GM19238 (cell line): ENCODE results near the gene OGFOD2.
A peak's percentile ranks its signal among the peaks of the same experiment; 100 is the strongest.

Experiments
- DNase-seq: peaks from one replicate; pipeline ENCODE4 v3.0.0; 2011; ENCODE audit warnings: low spot score; ENCODE audit not compliant: insufficient read length

Gene OGFOD2

DNA sequence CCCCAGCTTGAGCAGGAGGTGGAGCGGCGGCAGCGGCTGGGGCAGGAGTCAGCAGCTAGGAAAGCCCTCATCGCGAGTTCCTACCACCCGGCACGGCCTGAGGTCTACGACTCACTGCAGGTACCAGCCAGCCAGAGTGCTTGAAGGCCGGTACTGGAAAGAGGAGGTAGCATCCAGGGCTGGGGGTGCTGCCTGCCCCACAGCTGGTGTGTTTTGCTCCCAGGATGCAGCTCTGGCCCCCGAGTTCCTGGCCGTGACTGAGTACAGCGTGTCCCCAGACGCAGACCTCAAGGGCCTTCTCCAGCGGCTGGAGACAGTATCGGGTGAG is 1.6 kb downstream of the OGFOD2 start:
- no peak for DNase-seq

DNA sequence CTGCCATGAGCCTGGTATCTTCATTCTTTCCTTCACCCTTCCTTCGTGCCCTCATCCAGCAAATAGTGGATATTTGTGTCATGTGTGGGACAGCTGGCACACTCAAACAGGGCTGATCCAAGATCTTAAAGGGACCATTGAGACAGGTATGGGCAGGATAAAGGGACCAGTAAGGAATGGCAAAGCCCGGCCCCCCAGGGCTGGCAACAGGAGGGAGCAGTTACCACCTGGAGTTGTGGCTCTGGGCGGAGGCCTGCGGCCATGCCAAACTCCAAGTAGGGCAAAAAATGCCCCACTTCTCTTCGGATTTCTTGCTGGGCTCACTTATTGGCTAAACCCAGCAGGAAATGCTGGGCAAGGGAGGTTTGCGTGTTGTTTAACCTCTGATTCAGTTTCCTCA is 2.1 kb downstream of the OGFOD2 start:
- no peak for DNase-seq

DNA sequence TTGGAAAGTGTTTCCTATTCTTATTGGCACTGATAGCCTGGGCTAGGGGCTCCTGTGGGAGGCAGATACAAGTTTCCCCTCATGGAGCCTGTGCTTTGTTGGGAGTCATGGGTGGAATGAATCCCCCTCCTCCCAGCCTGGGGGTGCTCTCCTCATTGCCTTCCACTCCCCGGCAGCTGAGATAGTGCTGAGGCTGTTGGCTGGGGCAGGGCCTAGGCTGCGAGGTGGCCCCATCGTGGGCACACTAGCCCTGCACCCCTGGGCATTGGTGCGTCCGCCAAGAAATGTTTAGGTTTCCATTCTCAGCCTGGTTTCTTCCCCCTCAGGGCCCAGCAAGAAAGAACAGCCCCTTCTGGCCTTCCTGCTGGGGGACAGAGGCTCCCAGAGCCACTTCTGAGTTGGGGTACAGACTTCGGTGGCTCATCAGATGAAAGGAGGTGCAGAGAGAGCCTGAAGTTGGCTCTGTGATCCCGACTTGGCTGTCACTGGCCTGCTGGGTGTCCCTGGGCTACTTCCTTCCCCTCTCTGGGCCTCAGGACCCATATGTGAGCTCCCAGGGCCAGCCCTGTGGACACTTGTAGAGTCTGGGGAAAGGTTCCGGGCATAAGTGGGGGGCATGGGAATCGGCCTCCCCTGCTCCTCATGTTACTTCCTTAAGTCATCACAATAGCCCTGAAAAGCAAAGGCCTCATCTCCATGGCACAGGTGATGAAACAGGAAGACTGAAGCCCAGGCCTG is 2.8 kb downstream of the OGFOD2 start:
- no peak for DNase-seq

DNA sequence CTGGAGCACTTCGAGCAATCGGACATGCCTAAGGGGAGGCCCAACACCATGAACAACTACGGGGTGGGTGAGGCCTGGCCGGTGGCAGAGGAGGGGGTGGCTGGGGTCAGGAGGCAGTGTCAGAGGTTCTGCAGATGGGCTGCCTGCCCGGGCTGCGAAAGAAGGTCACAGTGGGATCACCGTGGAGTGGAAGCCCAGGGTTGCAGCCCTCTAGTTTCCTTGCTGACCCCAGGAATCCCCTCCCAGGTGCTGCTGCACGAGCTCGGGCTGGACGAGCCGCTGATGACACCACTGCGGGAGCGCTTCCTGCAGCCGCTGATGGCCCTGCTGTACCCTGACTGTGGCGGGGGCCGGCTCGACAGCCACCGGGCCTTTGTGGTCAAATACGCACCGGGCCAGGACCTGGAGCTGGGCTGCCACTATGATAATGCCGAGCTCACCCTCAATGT is 3.5 kb downstream of the OGFOD2 start:
- DNase-seq = no peak

DNA sequence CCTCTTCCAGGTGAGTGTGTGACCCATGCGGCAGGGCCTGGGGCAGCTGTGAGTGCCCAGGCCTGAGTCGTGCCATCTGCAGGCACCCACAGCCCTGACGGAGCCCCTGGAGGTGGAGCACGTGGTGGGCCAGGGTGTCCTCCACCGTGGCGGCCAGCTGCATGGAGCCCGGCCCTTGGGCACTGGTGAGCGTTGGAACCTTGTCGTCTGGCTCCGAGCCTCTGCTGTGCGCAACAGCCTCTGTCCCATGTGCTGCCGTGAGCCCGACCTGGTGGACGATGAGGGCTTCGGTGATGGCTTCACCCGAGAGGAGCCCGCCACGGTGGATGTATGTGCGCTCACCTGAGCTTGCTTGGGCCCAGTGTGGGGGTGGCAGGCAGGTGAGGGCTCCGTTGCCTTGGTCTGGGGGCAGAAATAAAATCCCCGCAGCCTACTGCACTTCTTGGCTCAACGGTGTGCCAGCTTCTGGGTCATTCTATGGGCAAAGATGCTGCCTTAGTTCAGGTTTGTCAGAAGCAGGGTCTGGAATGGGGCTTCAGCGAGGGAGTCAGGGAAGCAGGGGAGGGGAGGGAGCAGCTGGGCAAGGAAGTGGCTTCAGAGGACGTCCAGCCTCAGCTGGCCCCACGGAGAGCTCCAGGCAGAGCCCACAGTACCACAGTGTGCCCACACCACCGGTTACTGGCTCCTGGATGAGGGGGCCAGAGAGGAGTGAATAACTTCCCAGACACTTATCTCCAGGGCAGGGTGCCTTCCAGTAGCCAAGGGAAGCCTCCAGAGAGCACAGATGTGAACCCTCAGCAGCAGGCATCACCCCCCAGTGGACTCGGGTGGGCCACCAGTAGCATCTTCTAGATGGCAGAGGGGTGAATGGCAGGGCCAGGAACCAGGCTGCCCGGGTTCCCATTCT is 4.2 kb downstream of the OGFOD2 start:
- no peak for DNase-seq

DNA sequence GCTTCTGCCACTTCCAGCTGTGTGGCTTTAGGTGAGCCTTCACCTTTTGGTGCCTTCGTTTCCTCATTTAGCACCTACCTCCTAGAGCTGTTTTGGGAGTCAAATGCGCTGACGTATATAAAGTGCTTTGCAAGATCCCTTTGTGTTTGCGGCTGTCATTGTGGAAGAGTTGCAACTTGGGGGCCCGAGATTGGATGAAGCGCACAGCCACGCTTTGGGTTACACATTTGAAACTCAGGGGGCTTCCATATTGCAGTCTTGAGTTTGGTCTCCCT is 4.8 kb downstream of the OGFOD2 start:
- DNase-seq = no peak

DNA sequence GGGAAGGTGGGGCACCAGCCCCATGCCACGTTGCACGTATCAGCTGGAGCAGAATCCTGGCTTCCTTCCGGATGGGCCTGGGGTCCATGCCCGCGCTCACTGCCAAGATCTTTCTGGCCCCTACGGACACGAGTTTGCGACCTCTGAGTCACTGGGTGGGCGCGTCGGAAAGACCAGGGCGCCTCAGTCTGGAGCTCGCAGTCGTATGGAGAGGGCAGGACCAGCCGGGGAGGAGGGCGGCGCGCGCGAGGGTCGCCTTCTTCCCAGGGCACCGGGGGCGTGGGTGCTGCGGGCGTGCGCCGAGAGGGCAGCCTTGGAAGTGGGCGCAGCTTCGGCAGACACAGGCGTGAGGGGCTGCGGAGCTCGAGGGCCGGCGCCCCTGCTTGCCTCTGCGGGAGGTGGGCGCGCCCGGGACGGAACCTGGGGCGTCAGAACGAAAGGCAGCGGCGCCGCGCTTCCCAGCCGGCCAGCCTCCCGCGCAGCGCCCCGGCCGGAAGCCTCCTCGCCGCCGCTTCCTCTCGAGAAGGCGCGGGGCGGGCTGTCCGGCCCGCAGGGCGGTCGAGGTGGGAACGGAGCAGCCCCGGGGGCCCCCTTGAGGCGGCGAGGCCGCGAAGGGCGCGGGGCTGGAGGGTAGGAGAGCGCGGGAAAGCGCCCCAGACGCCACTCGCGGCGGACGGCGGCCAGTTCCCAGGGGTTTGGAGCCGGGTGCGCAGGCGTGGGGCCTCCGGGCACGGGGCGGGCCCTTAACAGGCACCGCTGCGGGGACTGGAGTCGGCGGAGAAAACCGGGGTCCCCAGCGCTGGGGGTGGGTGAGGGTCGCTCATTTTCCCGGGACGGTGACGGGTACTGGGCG is 5.4 kb downstream of the OGFOD2 start, which contains the start of gene ARL6IP4:
Gene ARL6IP4, plus strand, starts transcription at position 499 of the 853 bp plus-strand sequence. CDS start 459 bp downstream, outside the sequence.
- peak; percentile 91 for DNase-seq

DNA sequence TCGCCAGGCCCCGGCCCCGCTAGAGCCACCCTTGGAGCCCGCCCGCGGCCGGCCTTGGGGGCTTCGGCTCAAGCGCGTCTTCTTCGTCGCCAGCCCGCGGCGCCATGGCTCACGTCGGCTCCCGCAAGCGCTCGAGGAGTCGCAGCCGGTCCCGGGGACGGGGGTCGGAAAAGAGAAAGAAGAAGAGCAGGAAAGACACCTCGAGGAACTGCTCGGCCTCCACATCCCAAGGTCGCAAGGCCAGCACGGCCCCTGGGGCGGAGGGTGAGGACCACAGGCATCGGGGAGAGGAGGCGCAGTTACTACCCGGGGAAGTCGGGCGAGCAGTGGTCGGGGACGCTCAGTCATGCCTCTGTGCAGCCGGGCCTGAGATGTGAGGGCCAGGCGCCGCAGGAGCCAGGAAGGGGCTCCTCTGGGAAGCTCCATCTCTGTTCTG is 6.0 kb downstream of the OGFOD2 start:
- no peak for DNase-seq

DNA sequence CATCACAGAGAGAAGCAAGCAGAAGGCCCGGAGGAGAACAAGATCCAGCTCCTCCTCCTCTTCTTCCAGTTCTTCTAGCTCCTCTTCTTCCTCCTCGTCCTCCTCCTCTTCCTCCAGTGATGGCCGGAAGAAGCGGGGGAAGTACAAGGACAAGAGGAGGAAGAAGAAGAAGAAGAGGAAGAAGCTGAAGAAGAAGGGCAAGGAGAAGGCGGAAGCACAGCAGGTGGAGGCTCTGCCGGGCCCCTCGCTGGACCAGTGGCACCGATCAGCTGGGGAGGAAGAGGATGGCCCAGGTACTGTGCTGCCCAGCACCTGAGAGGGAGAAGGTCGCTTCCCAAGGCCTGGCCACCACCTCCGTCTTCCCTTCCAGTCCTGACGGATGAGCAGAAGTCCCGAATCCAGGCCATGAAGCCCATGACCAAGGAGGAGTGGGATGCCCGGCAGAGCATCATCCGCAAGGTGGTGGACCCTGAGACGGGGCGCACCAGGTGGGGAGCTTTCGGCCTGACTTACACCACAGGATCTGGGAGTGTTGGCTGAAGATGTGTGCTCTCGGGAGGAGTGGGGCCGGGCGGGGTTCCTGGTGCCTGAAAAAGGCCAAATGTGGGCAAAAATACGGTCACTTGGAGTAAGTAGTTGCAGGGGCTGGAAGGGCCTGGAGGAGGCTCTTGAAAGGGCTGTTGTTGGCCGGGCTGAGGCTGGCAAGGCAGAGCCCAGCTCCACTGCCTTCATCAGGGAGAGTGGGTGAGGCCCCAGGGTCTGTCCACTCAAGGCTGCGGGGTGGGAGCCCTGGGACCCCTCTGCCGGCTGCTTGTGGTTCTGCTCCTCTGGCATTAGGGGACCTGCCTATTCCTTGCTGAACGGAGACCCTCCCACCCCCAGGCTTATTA is 6.8 kb downstream of the OGFOD2 start:
- no peak for DNase-seq

DNA sequence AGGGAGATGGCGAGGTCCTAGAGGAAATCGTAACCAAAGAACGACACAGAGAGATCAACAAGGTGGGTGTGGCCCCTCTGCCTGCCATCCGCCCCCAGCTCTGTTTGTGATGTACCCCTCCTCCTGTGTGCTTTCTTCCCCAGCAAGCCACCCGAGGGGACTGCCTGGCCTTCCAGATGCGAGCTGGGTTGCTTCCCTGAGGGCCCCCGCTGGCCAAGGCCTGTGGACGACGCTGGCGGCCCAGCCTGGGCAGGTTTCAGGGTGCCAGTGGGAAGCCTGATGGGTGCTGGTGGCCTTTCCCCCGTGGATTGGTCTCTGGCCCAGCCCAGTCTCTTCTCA is 7.4 kb downstream of the OGFOD2 start:
- no peak for DNase-seq

DNA sequence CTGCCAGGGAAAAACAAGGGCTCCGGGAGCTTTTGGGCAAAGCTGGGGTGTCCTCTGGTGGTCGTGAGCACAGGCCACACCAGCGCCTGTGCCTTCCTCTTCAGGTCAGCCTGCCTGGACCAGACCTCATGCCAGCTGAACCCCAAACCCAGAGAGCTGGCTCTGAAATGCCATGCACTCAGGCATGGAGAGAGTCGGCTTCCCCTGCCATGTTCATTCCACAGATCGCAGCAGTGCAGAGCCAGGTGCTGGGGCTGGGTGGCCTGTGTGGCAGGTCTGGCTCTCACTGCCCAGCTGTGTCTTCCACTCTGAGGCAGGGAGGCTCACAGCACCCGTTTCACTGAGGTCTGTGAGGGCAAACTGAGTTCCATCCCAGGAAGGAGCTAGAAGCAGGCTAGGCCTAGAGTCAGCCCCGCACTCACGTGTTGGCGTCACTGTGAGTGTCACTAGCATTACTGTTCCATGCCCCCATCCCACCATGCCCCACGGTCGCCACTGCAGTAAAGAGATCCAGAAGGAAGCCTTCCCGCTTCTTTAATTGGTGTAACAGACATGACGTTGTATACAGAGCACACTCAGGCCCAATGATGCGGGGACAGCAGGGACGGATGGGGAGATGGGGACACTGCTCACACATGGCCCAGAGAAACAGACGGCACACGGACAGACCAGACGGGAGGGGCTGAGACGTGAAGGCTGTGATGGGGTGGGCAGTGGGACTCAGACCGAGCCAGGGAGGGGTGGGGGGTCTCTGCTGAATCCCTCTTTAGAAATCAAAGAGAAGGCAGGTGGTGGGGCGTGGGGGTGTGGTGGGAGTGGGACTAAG is 8.1 kb downstream of the OGFOD2 start:
- DNase-seq = no peak

DNA sequence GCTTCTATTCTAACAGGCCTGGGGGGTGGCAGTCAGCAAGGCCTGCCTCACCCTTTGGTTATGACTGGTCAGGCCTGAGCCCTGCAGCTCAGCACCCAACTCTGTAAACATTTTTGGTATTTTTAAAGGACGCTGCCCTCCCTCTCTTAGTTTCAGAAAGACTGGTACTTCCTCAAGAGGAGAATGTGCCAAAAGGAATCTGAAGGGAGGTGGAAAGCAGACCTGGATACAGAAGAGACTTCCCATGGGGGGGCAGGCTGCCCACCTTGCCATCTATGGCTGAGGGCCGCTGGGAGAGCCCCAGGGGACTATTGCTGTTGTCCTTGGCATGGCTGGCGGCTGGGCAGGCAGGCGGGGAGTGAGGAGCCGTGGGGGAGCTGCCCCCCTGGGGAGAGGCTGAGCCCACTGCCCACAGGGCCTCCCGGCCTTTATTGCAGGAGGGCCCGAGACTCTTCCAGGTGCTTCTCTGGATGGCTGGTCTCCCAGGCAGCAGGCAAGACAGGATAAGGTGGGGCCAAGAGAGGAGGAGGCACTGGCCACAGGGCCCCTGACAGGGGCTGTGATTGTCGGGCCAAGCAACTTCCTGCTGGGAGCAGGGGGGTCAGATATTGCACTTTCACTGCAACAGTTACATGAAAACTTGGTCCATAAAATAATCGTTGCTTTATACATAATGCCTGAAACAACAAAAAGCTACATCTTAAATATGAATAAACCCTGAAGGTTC is 8.9 kb downstream of the OGFOD2 start:
- DNase-seq = no peak

DNA sequence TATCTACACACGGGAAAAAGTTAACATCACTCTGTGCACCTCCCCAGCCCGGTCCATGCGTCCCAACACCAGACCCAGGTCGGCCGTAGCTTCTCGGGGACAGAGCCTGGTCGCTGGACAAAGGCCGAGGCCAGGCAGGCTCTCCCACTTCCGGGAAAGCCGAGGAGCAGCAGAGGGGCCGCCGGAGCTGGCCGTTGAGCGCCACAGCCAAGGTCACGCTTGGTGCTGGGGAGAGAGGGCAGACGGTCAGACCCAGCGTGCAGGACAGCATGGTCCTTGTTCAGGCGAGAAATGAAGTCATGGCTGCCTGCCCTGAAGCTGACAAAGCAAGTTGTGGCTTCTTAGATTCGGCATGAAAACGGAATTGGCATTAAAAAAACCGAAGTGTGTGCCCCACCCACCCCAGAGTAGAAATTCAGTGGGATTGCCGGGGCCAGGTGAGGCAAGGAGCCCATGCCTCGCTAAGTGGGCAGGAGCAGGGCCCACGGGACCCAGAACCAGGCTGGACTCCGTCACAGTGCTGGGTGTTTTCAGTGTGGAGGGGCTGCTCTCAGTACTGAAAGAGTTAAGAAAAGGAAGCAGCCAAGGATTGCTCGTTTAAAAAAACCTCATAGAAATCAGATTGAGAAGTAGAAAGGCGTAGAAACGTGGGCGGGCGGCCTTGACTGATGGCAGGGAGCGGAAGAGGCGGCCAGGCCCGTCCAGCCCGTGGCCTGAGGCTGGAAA is 9.7 kb downstream of the OGFOD2 start:
- DNase-seq = no peak

DNA sequence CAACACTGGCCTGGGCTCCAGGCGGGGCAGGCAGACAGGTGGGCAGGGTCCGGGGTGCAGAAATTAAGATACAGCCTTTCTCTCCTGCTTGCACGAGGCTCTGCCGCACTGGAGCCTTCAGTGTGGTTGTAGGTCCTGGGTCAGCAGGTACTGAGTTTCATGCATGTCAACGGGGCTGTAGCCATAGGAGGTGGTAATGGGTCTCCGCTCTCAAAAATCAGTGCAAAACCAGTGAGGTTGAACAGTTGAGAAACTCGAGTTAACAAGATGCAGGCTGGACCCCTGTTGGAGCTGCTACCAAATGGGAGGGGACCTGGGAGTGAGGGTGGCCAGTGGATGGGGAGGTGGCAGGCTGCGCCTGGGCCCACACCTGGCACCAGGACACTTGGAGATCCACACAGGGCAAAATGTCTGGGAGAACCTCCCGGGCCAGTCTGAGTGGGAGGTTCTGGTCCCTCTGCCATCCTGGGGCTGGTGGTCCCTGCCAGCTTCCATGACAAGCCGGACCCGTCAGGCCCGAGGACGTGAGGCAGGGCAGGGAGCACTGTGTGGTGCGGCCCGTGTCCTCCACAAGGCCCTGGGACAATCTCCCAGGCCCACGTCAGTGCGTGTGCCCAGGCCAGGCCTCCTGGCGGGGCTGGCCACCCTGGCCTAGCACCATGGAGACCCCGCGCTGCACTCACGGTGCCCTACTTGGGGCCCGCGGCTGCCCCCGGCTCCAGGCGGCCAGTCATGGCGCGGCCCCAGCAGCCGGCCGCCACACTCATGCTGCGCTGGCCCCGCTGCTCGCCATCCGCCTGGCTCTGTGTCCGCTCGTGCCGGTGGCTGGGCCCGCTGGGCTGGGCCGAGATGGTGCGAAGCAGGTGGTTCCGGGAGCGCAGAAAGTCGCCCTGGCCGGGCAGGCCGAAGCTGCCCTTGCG is 10.6 kb downstream of the OGFOD2 start:
- no peak for DNase-seq

DNA sequence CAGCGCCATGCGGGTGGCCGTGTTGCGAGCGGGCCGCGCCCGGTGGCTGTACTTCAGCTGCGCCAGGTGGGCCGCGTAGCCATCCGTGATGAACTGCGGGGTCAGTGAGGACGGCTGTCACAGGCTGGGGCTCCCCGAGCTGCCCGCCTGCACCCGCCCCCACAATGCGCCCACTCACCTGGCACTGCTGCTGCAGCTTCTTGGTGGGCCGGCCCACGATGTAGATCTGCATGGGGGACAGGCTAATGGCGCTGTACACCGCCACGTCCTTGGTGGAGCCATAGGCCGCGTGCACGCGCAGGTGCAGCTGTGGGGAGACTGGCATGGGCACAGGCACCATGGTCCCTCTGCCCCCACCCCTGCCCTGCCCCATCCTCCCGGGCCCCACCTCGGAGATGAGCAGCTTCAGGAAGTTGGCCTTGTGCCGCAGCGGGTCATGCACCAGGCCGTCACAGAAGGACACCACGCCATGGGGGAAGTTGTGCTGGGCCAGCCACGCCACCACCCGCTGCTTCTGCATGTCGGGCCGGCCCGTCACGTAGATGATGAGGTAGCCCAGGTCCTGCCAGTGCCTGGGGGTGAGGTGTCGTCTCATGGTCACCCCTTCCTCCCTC is 11.3 kb downstream of the OGFOD2 start:
- no peak for DNase-seq

DNA sequence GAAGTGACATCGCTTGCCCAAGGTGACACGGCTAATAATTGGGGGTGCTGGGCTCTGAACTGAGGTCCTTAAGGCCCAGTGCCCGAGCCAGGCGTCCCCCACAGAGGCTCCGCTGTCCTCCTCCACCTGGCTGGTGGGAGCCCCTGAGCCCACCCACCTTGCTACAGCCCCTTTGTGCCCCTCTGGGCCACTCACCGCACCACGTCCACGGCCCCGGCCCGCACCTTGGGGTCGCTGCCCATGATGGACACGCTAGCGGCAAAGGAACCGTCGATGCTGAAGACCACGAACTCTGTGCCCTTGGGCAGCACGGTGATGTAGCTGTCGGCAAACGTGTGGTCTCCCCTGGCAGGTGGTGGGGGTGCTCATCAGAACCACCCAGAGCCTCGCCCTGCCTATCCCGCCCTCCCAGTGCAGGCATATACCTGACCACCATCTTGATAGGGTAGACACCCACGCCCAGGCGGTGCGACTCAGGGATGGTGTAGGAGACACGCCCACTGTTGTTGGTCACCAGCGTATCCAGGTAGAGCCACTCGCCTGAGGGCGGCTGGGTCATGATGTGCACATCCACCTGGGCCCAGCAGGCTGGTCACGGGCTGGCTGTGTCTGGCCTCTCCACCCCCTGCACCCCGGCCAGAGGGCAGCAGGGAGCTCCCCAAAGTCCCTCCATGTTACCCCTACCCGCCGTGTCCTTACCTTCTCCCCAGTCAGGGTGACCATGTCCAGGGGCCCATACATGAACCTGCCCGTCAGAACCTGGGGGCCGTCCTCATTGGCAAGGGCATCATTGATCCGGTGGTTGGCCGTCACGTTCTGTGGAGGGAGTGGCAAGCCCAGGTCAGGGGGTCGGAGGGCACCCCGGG is 12.3 kb downstream of the OGFOD2 start:
- no peak for DNase-seq
